Bronchial epithelial cell (primary cell): ENCODE results near the gene CEACAM21. TPM values are rescaled to one million over a fixed set of nuclear protein-coding genes. Genes with fewer than 3 reads are reported as not detected.

Source experiments
- DNase-seq: peaks from one replicate; pipeline ENCODE4 v3.0.0-alpha.2; 2010; ENCODE audit warnings: low read depth
- FAIRE-seq: peaks from 2 replicates; lab custom pipeline; 2011; peaks lifted over from hg19 to GRCh38; lab: Jason Lieb, UNC
- H3K27me3 ChIP-seq: 2 replicates; pipeline ENCODE4 v1.5.1; 2011; ENCODE audit warnings: low read length; ENCODE audit not compliant: control insufficient read depth, insufficient read depth
- H3K36me3 ChIP-seq: 2 replicates; pipeline ENCODE4 v1.5.1; 2011; ENCODE audit warnings: low read length; ENCODE audit not compliant: control insufficient read depth, insufficient read depth
- H3K4me3 ChIP-seq: 2 replicates; pipeline ENCODE4 v1.5.1; 2011; ENCODE audit warnings: mild to moderate bottlenecking, low read depth, low read length, control low read depth
- total RNA-seq: library from RNA; depleted of rRNA; stranded (reverse); fragments of >200 nt; gene quantifications from 2 replicates; pipeline ENCODE4 v1.2.1, GENCODE V29; 2014
- TF ChIP-seq, protein P1 (sequence below): IDR thresholded peaks from 2 replicates; pipeline ENCODE4 v1.5.1; 2011; ENCODE audit warnings: mild to moderate bottlenecking, moderate library complexity, low read length, control low read depth, inconsistent platforms; ENCODE audit not compliant: insufficient read depth, severe bottlenecking

Gene CEACAM21
- total RNA-seq, 1 donor from 2014 or later, result not detected

DNA sequence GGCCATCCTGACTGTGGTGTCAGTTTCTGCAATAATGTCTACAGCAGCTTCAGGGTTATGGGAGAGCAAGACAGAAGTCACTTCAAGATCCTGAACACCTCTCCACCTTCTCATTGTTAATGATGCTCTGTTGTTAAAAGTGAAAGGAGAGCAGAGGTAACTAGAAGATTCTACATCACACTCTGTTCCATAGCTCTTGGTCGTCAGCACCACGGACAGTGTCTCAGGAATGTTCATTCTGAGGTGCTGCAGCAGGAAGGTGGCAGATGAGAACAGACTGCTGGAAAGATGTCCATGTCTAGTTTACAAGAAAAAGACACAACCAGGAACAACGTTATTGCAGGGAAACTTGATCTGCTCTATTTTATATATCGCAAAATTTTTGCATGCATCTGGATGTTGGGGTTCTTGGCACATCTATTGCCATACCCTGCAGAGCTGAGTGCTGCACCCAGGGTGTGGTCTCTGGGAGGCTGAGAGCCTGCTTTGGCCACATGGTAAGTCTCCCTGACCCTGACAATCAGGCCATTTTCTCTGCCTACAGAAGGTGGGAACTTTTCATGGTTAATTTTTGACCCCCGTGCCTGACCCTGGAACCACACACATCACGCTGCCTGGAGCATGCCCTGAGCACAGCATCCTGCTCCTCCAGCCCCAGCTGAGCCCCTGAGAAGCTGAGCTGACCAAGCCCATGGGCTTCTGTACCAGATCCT is 12.7 kb downstream of the CEACAM21 start:
- Histone ChIP-seq H3K27me3 (no peaks in the 10 kb centered on the region), H3K36me3 (no peaks in the 10 kb centered on the region), H3K4me3 (no peak overlapping the region)
- DNase-seq (peak; percentile 34), FAIRE-seq (peak; percentile 94)
- TF ChIP-seq, protein P1, sequence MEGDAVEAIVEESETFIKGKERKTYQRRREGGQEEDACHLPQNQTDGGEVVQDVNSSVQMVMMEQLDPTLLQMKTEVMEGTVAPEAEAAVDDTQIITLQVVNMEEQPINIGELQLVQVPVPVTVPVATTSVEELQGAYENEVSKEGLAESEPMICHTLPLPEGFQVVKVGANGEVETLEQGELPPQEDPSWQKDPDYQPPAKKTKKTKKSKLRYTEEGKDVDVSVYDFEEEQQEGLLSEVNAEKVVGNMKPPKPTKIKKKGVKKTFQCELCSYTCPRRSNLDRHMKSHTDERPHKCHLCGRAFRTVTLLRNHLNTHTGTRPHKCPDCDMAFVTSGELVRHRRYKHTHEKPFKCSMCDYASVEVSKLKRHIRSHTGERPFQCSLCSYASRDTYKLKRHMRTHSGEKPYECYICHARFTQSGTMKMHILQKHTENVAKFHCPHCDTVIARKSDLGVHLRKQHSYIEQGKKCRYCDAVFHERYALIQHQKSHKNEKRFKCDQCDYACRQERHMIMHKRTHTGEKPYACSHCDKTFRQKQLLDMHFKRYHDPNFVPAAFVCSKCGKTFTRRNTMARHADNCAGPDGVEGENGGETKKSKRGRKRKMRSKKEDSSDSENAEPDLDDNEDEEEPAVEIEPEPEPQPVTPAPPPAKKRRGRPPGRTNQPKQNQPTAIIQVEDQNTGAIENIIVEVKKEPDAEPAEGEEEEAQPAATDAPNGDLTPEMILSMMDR, result no peak

DNA sequence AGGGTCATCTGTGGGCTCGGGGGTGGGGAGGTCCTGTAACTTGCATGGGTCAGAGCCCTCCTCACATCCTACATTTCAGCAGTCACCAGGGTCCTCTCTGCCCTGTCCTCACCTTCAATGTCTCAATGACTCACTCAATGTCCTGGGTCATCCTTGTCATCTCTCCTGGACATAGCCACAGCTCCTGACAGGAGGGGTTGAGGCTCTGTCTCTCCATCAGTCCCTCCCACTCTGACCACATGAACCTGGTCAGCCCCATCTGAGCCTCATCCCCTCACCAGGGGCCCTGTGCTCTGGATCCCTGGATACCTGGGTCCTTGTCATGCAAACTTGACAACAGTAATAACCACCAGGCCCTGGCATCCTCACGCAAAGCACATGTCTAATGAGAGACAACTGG is 13.4 kb downstream of the CEACAM21 start:
- Histone ChIP-seq H3K36me3 (no peaks in the 10 kb centered on the region), H3K27me3 (no peaks in the 10 kb centered on the region), H3K4me3 (no peak overlapping the region)
- DNase-seq (no peak), FAIRE-seq (peak; percentile 80)
- TF ChIP-seq, protein P1, result no peak

DNA sequence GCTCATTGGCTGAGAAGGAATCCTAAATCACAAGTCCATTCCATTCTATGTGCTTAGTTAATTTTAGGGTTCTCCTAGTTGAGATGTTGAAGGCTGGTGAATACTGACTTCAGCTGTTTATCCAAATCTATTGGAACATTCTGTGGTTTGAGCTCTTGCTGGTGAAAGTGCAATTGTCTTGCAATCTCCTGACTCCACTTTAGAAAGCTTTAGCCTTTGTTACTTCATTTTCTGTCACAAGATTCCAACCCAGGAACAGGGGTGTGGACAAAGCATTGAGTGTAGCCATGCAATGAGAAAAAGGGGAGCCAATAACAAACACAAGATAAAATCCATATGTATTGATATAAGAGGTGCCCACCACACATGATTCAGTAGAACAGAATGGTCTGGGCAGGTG is 15.0 kb downstream of the CEACAM21 start:
- Histone ChIP-seq H3K36me3 (no peaks in the 10 kb centered on the region), H3K4me3 (no peak overlapping the region), H3K27me3 (no peaks in the 10 kb centered on the region)
- FAIRE-seq (peak; percentile 40), DNase-seq (no peak)
- TF ChIP-seq, protein P1, result no peak

DNA sequence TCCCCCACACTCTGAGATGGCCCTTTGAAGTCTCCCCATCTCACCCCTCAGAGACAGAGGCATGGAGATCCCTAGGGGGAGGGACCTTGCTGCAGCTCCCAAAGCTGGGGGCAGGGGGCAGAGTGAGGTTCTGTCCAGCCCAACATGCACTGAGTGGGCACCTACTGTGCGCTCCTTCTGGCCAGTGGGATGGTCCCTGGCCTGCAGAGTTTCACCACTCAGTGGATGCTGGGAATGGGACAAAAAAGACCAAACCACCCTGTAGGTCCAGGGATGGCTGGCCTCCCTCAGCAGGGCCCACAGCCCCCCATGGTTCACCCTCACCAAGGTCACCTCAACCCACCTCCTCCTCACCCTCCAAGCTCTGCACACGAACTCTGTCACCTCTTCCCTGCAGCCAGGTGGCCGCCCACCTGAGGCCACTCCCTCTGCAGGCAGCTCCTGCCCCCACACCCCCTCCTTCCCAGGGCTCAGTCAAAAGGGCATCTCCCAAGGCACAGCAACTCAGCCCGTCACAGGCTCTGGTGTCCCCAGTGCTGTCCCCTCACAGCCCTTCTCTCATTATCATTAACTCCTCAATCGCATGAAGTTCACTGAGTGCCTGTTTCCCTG is 16.1 kb downstream of the CEACAM21 start:
- TF ChIP-seq, protein P1, result no peak
- DNase-seq (no peak), FAIRE-seq (no peak)
- Histone ChIP-seq H3K4me3 (no peak overlapping the region), H3K36me3 (no peaks in the 10 kb centered on the region), H3K27me3 (peaks cover 2% of the 10 kb centered on the region)

DNA sequence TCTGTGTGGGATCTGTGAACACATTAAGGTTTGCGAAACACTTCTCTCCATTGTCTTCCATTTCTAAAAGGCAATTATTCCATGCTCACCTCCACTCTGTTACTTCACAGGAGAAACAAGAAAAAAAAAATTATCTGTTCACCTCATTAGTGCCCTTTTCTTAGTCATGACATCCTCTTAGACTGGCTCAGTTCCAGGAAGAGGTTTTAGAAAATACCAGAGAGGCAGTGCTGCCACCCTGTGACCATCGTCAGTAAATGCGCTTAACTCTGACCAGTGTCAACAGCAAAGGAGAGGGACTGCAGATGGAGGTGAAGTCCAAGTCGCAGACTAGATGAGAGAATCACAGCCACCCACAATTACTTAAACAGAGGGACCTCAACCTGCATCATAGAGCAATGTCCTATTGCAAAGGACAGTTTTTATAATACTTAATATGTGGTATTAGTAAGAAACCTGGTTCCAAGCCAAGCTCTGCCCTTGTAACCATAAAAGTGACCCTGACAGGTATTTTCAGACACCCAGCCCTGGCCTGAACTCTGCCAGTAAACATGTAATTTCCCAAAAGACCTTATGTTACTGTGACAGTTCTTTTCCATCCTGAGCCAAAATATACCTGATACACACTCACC is 19.4 kb downstream of the CEACAM21 start:
- Histone ChIP-seq H3K4me3 (no peak overlapping the region), H3K36me3 (no peaks in the 10 kb centered on the region), H3K27me3 (peaks cover 2% of the 10 kb centered on the region)
- DNase-seq, result peak; percentile 83
- FAIRE-seq, result peak; percentile 58
- TF ChIP-seq, protein P1, result peak; percentile 68
